Ishikawa (cell line): ENCODE data around the gene TMEM117.

Source experiments
- CREB1 ChIP-seq: IDR thresholded peaks from 2 replicates; pipeline ENCODE4 v1.6.1; 2012; ENCODE audit warnings: low read depth
- EGR1 ChIP-seq: IDR thresholded peaks from 2 replicates; pipeline ENCODE4 v1.6.1; 2012
- EP300 ChIP-seq: IDR thresholded peaks from 2 replicates; pipeline ENCODE4 v1.6.1; 2012; ENCODE audit warnings: borderline replicate concordance
- FOXM1 ChIP-seq: IDR thresholded peaks from 2 replicates; pipeline ENCODE4 v1.6.1; 2012; ENCODE audit warnings: low read depth, borderline replicate concordance
- MAX ChIP-seq: IDR thresholded peaks from 2 replicates; pipeline ENCODE4 v1.6.1; 2012
- NFIC ChIP-seq: IDR thresholded peaks from 2 replicates; pipeline ENCODE4 v1.6.1; 2012
- RAD21 ChIP-seq: IDR thresholded peaks from 2 replicates; pipeline ENCODE4 v1.6.1; 2012; ENCODE audit warnings: low read depth
- REST ChIP-seq: IDR thresholded peaks from 2 replicates; pipeline ENCODE4 v1.6.1; 2012; ENCODE audit warnings: low read depth, mild to moderate bottlenecking
- TAF1 ChIP-seq: IDR thresholded peaks from 2 replicates; pipeline ENCODE4 v1.6.1; 2012; ENCODE audit warnings: low read depth, mild to moderate bottlenecking
- TCF12 ChIP-seq: IDR thresholded peaks from 2 replicates; pipeline ENCODE4 v1.6.1; 2012; ENCODE audit warnings: low read depth
- TEAD4 ChIP-seq: IDR thresholded peaks from 2 replicates; pipeline ENCODE4 v1.6.1; 2012

GRCh38 chr12:43805149-43805859 lies 30.6 kb upstream of the TMEM117 start:
- no peak for TF ChIP-seq REST
- no peak for TF ChIP-seq CREB1
- no peak for TF ChIP-seq EGR1
- TF ChIP-seq TEAD4, result no peak
- no peak for TF ChIP-seq TCF12
- TF ChIP-seq NFIC, result no peak
- no peak for TF ChIP-seq RAD21
- no peak for TF ChIP-seq FOXM1
- TF ChIP-seq TAF1, result no peak
- TF ChIP-seq EP300, result no peak
- no peak for TF ChIP-seq MAX
